Activated naive CD8-positive, alpha-beta T cell treated with anti-CD3 and anti-CD28 coated beads, Interleukin-2, amount 10 ng/mL, durations not matched to agents 7 days and 5 days (primary cell): ENCODE results near the gene HAGHL. TPM values are rescaled to one million over a fixed set of nuclear protein-coding genes. Genes with fewer than 3 reads are reported as not detected.
A peak's percentile ranks its signal among the peaks of the same experiment; 100 is the strongest.

ENCODE experiments used
- ATAC-seq: fragments of 150-1000 bp; cut with Tn5 transposase; one replicate; pipeline ENCODE4 v1.10.0; 2021; ENCODE audit warnings: low read depth, moderate library complexity
- POLR2A ChIA-PET: fragments of 350-600 bp; sonication (Branson Sonifier 250); formaldehyde crosslinking; loops from one replicate; lab custom pipeline; 2021; ENCODE audit warnings: antibody characterized with exemption; lab: Charles Lee
- DNase-seq: peaks from one replicate; pipeline ENCODE4 v3.0.0; 2021
- H3K27ac Mint-ChIP-seq: one replicate; pipeline ENCODE4 v1.8.0; 2022; ENCODE audit warnings: mild to moderate bottlenecking, mixed read lengths
- H3K27me3 Mint-ChIP-seq: one replicate; pipeline ENCODE4 v1.8.0; 2022; ENCODE audit warnings: mild to moderate bottlenecking, moderate library complexity, mixed read lengths
- H3K36me3 Mint-ChIP-seq: one replicate; pipeline ENCODE4 v1.8.0; 2021; ENCODE audit warnings: mild to moderate bottlenecking, mixed read lengths
- H3K4me1 Mint-ChIP-seq: one replicate; pipeline ENCODE4 v1.8.0; 2021; ENCODE audit warnings: mixed read lengths
- H3K4me3 Mint-ChIP-seq: one replicate; pipeline ENCODE4 v1.8.0; 2022; ENCODE audit warnings: mild to moderate bottlenecking, moderate library complexity, mixed read lengths
- H3K9me3 Mint-ChIP-seq: one replicate; pipeline ENCODE4 v1.8.0; 2021; ENCODE audit warnings: mixed read lengths
- total RNA-seq, 2 experiments: library from RNA; stranded (reverse); gene quantifications; one replicate each; pipeline ENCODE4 v1.2.3, GENCODE V29; 2021

Gene HAGHL
- total RNA-seq, 2 experiments from 2014 or later: 25.8 to 34.2 TPM

- DNase-seq (no peak), ATAC-seq (no peak)
- POLR2A ChIA-PET: interaction anchor here (1.0 to 4.2 kb wide), 6 partner anchors 8 to 41 kb away, joined by 4 to 11 read pairs (median 5); partner anchors contain the start of genes CIAO3, STUB1 and WDR24
- Mint-ChIP-seq H3K4me3 (peak overlapping the region; percentile 13), H3K36me3 (no peaks in the 10 kb centered on the region), H3K9me3 (no peaks in the 10 kb centered on the region), H3K27ac (no peak overlapping the region), H3K27me3 (no peaks in the 10 kb centered on the region), H3K4me1 (peaks cover 3% of the 10 kb centered on the region)
Observed at GRCh38 chr16:721765-722540, 5.0 kb upstream of the HAGHL start.

- no peaks in the 10 kb centered on the region for H3K9me3 Mint-ChIP-seq
- no peaks in the 10 kb centered on the region for H3K27me3 Mint-ChIP-seq
- POLR2A ChIA-PET: interaction anchor here (0.9 to 4.2 kb wide), 3 partner anchors 13 to 28 kb away, joined by 4 to 11 read pairs (median 6); partner anchors contain the start of gene CIAO3
- H3K36me3 Mint-ChIP-seq: no peaks in the 10 kb centered on the region
- ATAC-seq (no peak), DNase-seq (no peak)
- no peak overlapping the region for H3K4me3 Mint-ChIP-seq
- H3K27ac Mint-ChIP-seq: no peak overlapping the region
- peaks cover 3% of the 10 kb centered on the region for H3K4me1 Mint-ChIP-seq
Observed at GRCh38 chr16:722835-723633, 3.9 kb upstream of the HAGHL start.

GRCh38 chr16:723695-724094, 3.2 kb upstream of the HAGHL start:
- H3K27ac Mint-ChIP-seq: no peak overlapping the region
- peaks cover 3% of the 10 kb centered on the region for H3K4me1 Mint-ChIP-seq
- POLR2A ChIA-PET: interaction anchor here (0.9 to 4.2 kb wide), 3 partner anchors 12 to 28 kb away, joined by 4 to 11 read pairs (median 6); partner anchors contain the start of gene CIAO3
- no peaks in the 10 kb centered on the region for H3K27me3 Mint-ChIP-seq
- DNase-seq (no peak), ATAC-seq (no peak)
- no peaks in the 10 kb centered on the region for H3K9me3 Mint-ChIP-seq
- H3K4me3 Mint-ChIP-seq: no peak overlapping the region
- H3K36me3 Mint-ChIP-seq: no peaks in the 10 kb centered on the region

- POLR2A ChIA-PET: interaction anchor here (1.1 to 2.5 kb wide), 2 partner anchors 9 to 16 kb away, joined by 4 to 6 read pairs; partner anchors contain the start of gene CIAO3
Observed at GRCh38 chr16:724188-725040, 2.5 kb upstream of the HAGHL start.

GRCh38 chr16:725041-725376, 1.9 kb upstream of the HAGHL start:
- ATAC-seq (no peak), DNase-seq (no peak)
- POLR2A ChIA-PET: interaction anchor here (1.1 to 2.5 kb wide), 2 partner anchors 9 to 15 kb away, joined by 4 to 6 read pairs; partner anchors contain the start of gene CIAO3
- H3K36me3 Mint-ChIP-seq: no peaks in the 10 kb centered on the region
- H3K27me3 Mint-ChIP-seq: no peaks in the 10 kb centered on the region
- peaks cover 3% of the 10 kb centered on the region for H3K4me1 Mint-ChIP-seq
- H3K27ac Mint-ChIP-seq: no peak overlapping the region
- H3K9me3 Mint-ChIP-seq: no peaks in the 10 kb centered on the region
- H3K4me3 Mint-ChIP-seq: no peak overlapping the region

More at GRCh38 chr16:724188-725040, 2.5 kb upstream of the HAGHL start:
- Mint-ChIP-seq H3K27ac (no peak overlapping the region), H3K4me1 (peaks cover 3% of the 10 kb centered on the region), H3K36me3 (no peaks in the 10 kb centered on the region), H3K4me3 (no peak overlapping the region), H3K27me3 (no peaks in the 10 kb centered on the region), H3K9me3 (no peaks in the 10 kb centered on the region)
- no peak for ATAC-seq
- DNase-seq: no peak

- Mint-ChIP-seq H3K9me3 (no peaks in the 10 kb centered on the region), H3K4me3 (no peak overlapping the region), H3K4me1 (no peaks in the 10 kb centered on the region), H3K27me3 (no peaks in the 10 kb centered on the region), H3K27ac (no peak overlapping the region), H3K36me3 (no peaks in the 10 kb centered on the region)
- POLR2A ChIA-PET: interaction anchor here (1.1 to 1.2 kb wide), 2 partner anchors 10 to 30 kb away, joined by 4 read pairs; no protein-coding TSS in a partner anchor
- ATAC-seq (no peak), DNase-seq (no peak)
Observed at GRCh38 chr16:725463-726187, 1.3 kb upstream of the HAGHL start.

GRCh38 chr16:726188-726437, 793 bp upstream of the HAGHL start:
- H3K9me3 Mint-ChIP-seq: no peaks in the 10 kb centered on the region

GRCh38 chr16:727291-727977, 528 bp downstream of the HAGHL start:
- no peaks in the 10 kb centered on the region for H3K4me1 Mint-ChIP-seq
- H3K27ac Mint-ChIP-seq: no peak overlapping the region
- ATAC-seq (peak; percentile 31), DNase-seq (no peak)
- no peaks in the 10 kb centered on the region for H3K27me3 Mint-ChIP-seq
- H3K36me3 Mint-ChIP-seq: no peaks in the 10 kb centered on the region
- peak overlapping the region; percentile 39 for H3K4me3 Mint-ChIP-seq
- H3K9me3 Mint-ChIP-seq: no peaks in the 10 kb centered on the region
- POLR2A ChIA-PET: interaction anchor here (1.0 to 2.3 kb wide), 3 partner anchors 11 to 14 kb away, joined by 3 to 13 read pairs (median 5); partner anchors contain the start of gene CIAO3

More at GRCh38 chr16:726188-726437, 793 bp upstream of the HAGHL start:
- H3K4me1 Mint-ChIP-seq: no peaks in the 10 kb centered on the region
- POLR2A ChIA-PET: interaction anchor here (1.2 kb wide), 1 partner anchor 31 kb away, joined by 4 read pairs; no protein-coding TSS in a partner anchor
- H3K4me3 Mint-ChIP-seq: no peak overlapping the region
- H3K36me3 Mint-ChIP-seq: no peaks in the 10 kb centered on the region
- no peak for DNase-seq
- no peak overlapping the region for H3K27ac Mint-ChIP-seq
- ATAC-seq: no peak
- no peaks in the 10 kb centered on the region for H3K27me3 Mint-ChIP-seq

GRCh38 chr16:728131-728889, 1.4 kb downstream of the HAGHL start:
- Mint-ChIP-seq H3K36me3 (no peaks in the 10 kb centered on the region), H3K27me3 (no peaks in the 10 kb centered on the region), H3K4me3 (peak overlapping the region; percentile 40), H3K27ac (no peak overlapping the region), H3K4me1 (no peaks in the 10 kb centered on the region), H3K9me3 (no peaks in the 10 kb centered on the region)
- POLR2A ChIA-PET: interaction anchor here (1.0 to 2.3 kb wide), 4 partner anchors 9 to 15 kb away, joined by 3 to 13 read pairs (median 6); partner anchors contain the start of gene CIAO3
- peak; percentile 77 for DNase-seq
- ATAC-seq: peak; percentile 55

- peak; percentile 34 for DNase-seq
- Mint-ChIP-seq H3K4me3 (peak overlapping the region; percentile 40), H3K27ac (no peak overlapping the region), H3K36me3 (no peaks in the 10 kb centered on the region), H3K4me1 (no peaks in the 10 kb centered on the region), H3K27me3 (no peaks in the 10 kb centered on the region), H3K9me3 (no peaks in the 10 kb centered on the region)
- no peak for ATAC-seq
- POLR2A ChIA-PET: interaction anchor here (1.1 to 1.5 kb wide), 4 partner anchors 8 to 13 kb away, joined by 5 to 7 read pairs (median 5); partner anchors contain the start of genes ANTKMT and CIAO3
Observed at GRCh38 chr16:728890-729744, 2.2 kb downstream of the HAGHL start.
